Tibial nerve (tissue), 4 donors: ENCODE data around the gene FAM174C. TPM values are rescaled to one million over a fixed set of nuclear protein-coding genes. Genes with fewer than 3 reads are reported as not detected.

Experiments used
- DNase-seq, 2 donors: peaks; one replicate each; pipeline ENCODE4 v3.0.0-alpha.2; 2019; ENCODE audit warnings: low spot score in 2 of 2
- H3K27ac ChIP-seq, 4 donors: fragments of 200-600 bp; sonication (generic) in 3 of 4; one replicate each; pipeline ENCODE4 v1.5.1; 2017 to 2019; ENCODE audit warnings: mild to moderate bottlenecking in 1 of 4
- H3K27me3 ChIP-seq, 2 donors: fragments of 200-600 bp; sonication (generic) in 1 of 2; one replicate each; pipeline versions ENCODE4 v1.5.1 to v1.6.0; 2017 to 2019
- H3K36me3 ChIP-seq, 3 donors: fragments of 200-600 bp; sonication (generic); one replicate each; pipeline ENCODE4 v1.5.1; 2018 to 2019
- H3K4me1 ChIP-seq, 4 donors: fragments of 200-600 bp; sonication (generic) in 3 of 4; one replicate each; pipeline ENCODE4 v1.5.1; 2017 to 2019
- H3K4me3 ChIP-seq, 4 donors: fragments of 200-600 bp; sonication (generic) in 3 of 4; one replicate each; pipeline ENCODE4 v1.5.1; 2017 to 2019; ENCODE audit warnings: mild to moderate bottlenecking in 1 of 4, moderate library complexity in 1 of 4
- H3K9me3 ChIP-seq, 4 donors: fragments of 200-600 bp; sonication (generic) in 3 of 4; one replicate each; pipeline ENCODE4 v1.5.1; 2017 to 2019
- CTCF ChIP-seq, 5 experiments: fragments of 200-600 bp in 3 of 5; fragments of 450-650 bp in 2 of 5; sonication (generic) in 3 of 5; IDR thresholded peaks; one replicate each; pipeline ENCODE4 v1.5.1; 2016 to 2019; ENCODE audit warnings: antibody characterized with exemption in 5 of 5, mild to moderate bottlenecking in 3 of 5, moderate library complexity in 2 of 5
- EP300 ChIP-seq, 2 donors: sonication (generic); formaldehyde crosslinking; IDR thresholded peaks; one replicate each; pipeline ENCODE4 v1.6.1; 2017; ENCODE audit warnings: antibody characterized with exemption in 2 of 2, mild to moderate bottlenecking in 1 of 2
- POLR2A ChIP-seq, 2 donors: fragments of 450-650 bp; IDR thresholded peaks; one replicate each; pipeline ENCODE4 v1.6.1; 2017; ENCODE audit warnings: antibody characterized with exemption in 2 of 2, mild to moderate bottlenecking in 2 of 2, moderate library complexity in 2 of 2
- WGBS, 2 donors: methylation state at CpG; one replicate each; pipeline ENCODE4 v1.1.5; 2018; 5-methylcytosine and 5-hydroxymethylcytosine counted together
- total RNA-seq, 4 donors: library from RNA; depleted of rRNA; stranded (reverse); fragments of >200 nt; gene quantifications; one replicate each; pipeline ENCODE4 v1.1.0, GENCODE V29; 2016

The FAM174C gene
- total RNA-seq, 4 donors from 2014 or later, result 25.5 to 80.7 (median 52.0) TPM

DNA sequence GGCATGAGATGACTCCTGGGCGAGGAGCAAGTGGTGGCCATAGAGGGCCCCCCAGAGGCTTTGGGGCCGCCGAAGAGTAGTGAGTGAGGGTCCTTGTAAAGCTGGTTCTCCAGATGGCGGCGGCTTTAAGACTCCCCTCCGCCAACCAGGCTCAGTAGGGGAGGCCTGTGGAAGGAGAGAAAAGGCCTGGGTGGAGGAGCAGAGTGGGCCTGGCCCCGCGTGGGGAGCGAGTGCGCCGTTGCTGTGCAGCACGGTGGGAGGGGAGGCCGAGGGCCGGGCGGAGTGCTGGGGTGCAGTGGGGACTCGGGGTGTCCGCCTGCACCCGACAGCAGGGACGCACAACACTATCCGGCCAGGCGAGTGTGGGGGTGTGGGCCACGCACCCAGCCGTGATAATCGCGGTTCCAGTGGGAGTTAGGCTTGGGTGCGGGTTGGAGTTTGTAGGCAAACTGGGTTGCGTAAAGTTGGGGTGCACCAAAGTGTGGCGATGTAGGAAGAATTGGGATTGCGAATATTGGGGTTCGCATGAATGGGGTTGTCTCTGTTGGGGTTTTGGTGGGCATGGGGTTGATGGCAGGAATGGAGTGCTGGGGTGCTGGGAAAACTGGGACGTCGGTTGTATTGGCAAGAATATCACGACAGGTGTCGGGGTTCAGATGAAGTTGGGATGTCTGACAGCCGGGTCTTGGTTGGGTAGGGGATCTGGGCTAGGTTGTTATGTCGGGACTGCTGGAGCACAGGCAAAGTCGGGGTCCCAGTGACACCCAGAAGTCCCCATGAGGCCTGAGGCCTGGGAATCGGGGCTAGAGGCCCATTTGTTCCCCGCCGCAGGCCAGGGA is 6.9 kb upstream of the FAM174C start:
- Histone ChIP-seq H3K4me1 (peaks cover 11 to 89% (median 74%) of the 10 kb centered on the region in 4 donors), H3K36me3 (peaks cover 6 to 28% (median 21%) of the 10 kb centered on the region in 3 donors), H3K4me3 (peak overlapping the region in 3 of 4 donors; percentile 3 to 79 (median 75)), H3K9me3 (no peaks in the 10 kb centered on the region), H3K27ac (peak overlapping the region; percentile 93 to 100 (median 98)), H3K27me3 (no peaks in the 10 kb centered on the region)
- WGBS, 2 donors, result 48 to 55% methylated on average over 37 to 40 of the region's 40 CpGs
- DNase-seq, result no peak
- TF ChIP-seq EP300 (IDR thresholded peaks at IDR 0.05) (no peak), CTCF (IDR thresholded peaks at IDR 0.05) (no peak), POLR2A (IDR thresholded peaks at IDR 0.05) (no peak)

- peak; percentile 100 for DNase-seq
- TF ChIP-seq EP300 (IDR thresholded peaks at IDR 0.05) (peak; percentile 90 to 99), POLR2A (IDR thresholded peaks at IDR 0.05) (peak; percentile 97 to 100), CTCF (IDR thresholded peaks at IDR 0.05) (peak in 1 of 5 experiments; percentile 46)
- Histone ChIP-seq H3K36me3 (peaks cover 6 to 34% (median 27%) of the 10 kb centered on the region in 3 donors), H3K27me3 (no peaks in the 10 kb centered on the region), H3K9me3 (no peaks in the 10 kb centered on the region), H3K4me3 (peak within 1 kb of the TSS; percentile 72 to 81 (median 77)), H3K27ac (peak within 1 kb of the TSS; percentile 93 to 100 (median 98)), H3K4me1 (peaks cover 11 to 90% (median 80%) of the 10 kb centered on the region in 4 donors)
- 0% methylated on average over 10 to 11 of the region's 50 CpGs for WGBS, 2 donors
Measured at GRCh38 chr19:1269065-1269477, 6.3 kb upstream of the FAM174C start, which contains the start of gene CIRBP. TSS of gene CIRBP (plus strand) at chr19:1269332. CDS start at chr19:1270934, 1,602 bp downstream.

GRCh38 chr19:1269478-1270212 is 5.7 kb upstream of the FAM174C start:
- peak; percentile 72 for DNase-seq
- Histone ChIP-seq H3K4me1 (peaks cover 11 to 90% (median 86%) of the 10 kb centered on the region in 4 donors), H3K27me3 (no peaks in the 10 kb centered on the region), H3K9me3 (no peaks in the 10 kb centered on the region), H3K36me3 (peaks cover 6 to 40% (median 33%) of the 10 kb centered on the region in 3 donors), H3K4me3 (peak overlapping the region; percentile 72 to 81 (median 77)), H3K27ac (peak overlapping the region; percentile 93 to 100 (median 98))
- 0% methylated on average over 17 to 49 of the region's 64 CpGs for WGBS, 2 donors
- TF ChIP-seq POLR2A (IDR thresholded peaks at IDR 0.05) (no peak), EP300 (IDR thresholded peaks at IDR 0.05) (peak in 1 of 2 donors; percentile 75), CTCF (IDR thresholded peaks at IDR 0.05) (peak in 2 of 5 experiments; percentile 18 to 27)

DNA sequence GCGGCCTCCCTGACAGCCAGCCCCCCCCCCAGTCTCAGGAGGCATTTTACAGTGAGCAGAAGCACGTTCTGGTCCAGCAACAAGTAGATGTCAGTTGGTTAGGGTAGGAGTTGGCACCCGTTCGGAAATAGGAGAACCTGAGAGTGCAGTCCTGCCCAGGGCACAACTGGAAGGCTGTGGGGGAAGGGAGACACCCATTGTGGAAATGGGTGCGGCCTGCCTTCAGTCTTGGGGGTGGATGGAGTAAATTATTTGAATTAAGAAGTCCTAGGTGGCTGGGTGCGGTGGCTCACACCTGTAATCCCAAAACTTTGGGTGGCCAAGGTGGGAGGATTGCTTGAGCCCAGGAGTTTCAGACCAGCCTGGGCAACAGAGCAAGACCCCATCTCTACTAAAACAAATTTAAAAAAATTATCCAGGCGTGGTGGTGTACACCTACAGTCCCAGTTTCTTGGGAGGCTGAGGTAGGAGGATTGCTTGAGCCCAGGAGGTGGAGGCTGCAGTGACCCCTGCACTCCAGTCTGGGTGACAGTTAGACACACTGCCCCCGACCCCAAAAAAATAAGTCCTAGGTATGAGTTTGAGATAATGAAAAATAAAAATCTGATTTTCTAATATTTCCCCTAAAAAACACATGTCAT is 5.0 kb upstream of the FAM174C start:
- WGBS, 2 donors, result 25 to 29% methylated on average over 7 to 8 of the region's 8 CpGs
- peak overlapping the region; percentile 93 to 100 (median 98) for H3K27ac ChIP-seq
- H3K36me3 ChIP-seq, result peaks cover 6 to 44% (median 38%) of the 10 kb centered on the region in 3 donors
- peaks cover 11 to 88% (median 86%) of the 10 kb centered on the region in 4 donors for H3K4me1 ChIP-seq
- no peaks in the 10 kb centered on the region for H3K27me3 ChIP-seq
- no peak for DNase-seq
- no peaks in the 10 kb centered on the region for H3K9me3 ChIP-seq
- peak overlapping the region; percentile 72 to 81 (median 77) for H3K4me3 ChIP-seq
- TF ChIP-seq EP300 (IDR thresholded peaks at IDR 0.05) (no peak), POLR2A (IDR thresholded peaks at IDR 0.05) (no peak), CTCF (IDR thresholded peaks at IDR 0.05) (peak in 1 of 5 experiments; percentile 4)
